ENCODE measurements around the gene MARCO.
"Not testable (repeated sequence)": the region's sequence is repeated elsewhere in the genome, so short reads cannot be mapped to it uniquely, and the experiment has no call there.

MARCO gene

DNA sequence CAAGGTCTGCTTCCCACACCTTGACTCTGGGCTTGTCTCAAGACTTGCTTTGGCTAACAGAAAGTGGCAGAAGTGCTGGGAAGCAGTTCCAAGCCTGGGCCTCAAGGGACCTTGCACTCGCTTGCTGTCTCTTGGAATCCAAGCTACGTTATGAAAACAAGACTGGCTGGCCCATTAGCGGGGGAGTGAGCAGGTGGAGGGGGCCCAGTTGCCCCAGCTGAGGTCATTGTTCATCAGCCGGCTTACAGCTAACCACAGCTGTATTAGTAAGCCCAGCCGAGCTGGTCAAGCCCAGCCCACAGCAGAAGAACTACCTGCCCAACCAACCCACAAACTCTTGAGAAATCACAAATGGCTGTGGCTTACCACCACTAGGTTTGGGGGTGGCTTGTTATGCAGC lies 63.1 kb downstream of the MARCO start:
- no peak for DNase-seq (ENCODE audit: low spot score)

DNA sequence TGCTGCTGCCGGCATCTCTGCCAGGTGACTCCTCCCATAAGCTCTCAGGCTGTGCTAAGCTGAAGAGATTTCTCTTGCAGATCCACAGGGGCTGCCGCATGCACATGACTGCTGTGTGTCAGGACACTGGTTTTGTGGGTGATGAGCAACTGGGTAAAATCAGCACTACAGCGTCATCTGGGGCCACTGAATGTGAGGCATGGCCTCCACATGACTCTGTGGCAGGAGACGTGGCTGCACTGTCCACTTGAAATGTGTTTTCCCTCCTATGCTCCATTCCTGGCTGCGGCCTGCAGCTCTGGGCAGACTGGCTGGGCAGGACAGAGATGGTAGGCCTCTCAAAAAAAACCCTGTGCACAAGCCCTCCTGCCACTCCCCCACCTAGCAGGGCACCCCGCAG lies 63.6 kb downstream of the MARCO start:
- no peak for DNase-seq (ENCODE audit: low spot score)

GRCh38 chr2:119006441-119006840 lies 64.4 kb downstream of the MARCO start:
- no peak for DNase-seq (ENCODE audit: low spot score)

GRCh38 chr2:119008108-119008507 lies 66.1 kb downstream of the MARCO start:
- peak; percentile 17 for DNase-seq (ENCODE audit: low spot score)

DNA sequence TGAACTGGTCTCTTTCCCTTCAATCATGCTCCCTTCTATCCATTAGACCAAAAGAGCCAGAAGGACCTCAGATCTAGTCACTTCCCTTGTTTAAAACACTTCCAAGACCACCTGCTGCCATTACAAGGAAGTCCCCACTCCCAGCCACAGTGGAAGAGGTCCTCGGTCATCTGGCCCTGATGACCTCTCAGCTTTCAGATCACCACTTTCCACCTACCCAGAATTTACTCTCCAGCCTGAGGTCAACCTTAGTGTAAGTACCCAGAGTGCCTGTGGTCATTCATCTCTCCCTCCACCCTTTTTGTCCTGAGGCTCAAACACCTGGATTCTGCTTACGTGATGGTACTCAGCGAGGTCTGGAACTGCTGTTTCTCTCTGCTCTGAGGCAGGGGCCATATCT lies 67.1 kb downstream of the MARCO start:
- DNase-seq (ENCODE audit: low spot score): no peak

DNA sequence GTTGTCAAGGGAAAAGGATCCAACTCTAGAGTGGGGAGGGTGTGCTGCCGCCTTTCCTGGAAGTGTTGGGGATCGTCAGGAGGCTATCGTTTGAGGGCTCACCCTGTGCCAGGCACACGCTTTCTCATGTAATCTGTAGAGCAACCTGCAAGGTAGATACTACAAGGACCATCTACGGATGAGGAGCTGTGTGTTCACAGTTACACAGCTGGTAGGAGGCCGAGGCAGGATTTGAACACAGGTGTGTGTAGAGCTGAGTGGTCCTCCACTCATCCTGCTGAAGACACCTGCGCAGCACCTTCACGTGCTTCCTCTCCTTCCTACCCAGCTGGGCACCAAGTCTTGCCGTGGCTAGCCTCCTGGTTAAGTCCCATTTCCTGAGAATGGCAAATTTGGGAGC lies 68.3 kb downstream of the MARCO start:
- DNase-seq (ENCODE audit: low spot score): no peak

GRCh38 chr2:119011162-119011909 lies 69.3 kb downstream of the MARCO start:
- peak; percentile 89 for DNase-seq (ENCODE audit: low spot score)

DNA sequence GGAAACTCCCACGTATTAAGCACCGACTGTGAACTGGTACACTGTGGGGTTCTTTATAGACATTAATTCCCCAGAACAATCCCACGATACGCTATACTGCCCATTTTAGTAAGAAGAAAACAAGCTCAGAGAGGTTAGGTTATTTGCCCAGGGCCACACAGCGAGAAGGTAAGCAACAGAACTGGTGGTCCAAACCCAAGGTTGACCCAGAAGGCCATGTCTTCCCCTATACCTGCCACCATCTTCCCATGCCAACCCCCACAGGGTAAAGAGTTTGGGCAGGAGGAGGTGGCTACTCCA lies 69.9 kb downstream of the MARCO start:
- DNase-seq (ENCODE audit: low spot score): no peak

- no peak for DNase-seq (ENCODE audit: low spot score)
Measured at GRCh38 chr2:119012345-119013301, 70.6 kb downstream of the MARCO start.

GRCh38 chr2:119013671-119014070 lies 71.7 kb downstream of the MARCO start:
- DNase-seq (ENCODE audit: low spot score): no peak

GRCh38 chr2:119015845-119016244 lies 73.9 kb downstream of the MARCO start:
- DNase-seq (ENCODE audit: low spot score): no peak

DNA sequence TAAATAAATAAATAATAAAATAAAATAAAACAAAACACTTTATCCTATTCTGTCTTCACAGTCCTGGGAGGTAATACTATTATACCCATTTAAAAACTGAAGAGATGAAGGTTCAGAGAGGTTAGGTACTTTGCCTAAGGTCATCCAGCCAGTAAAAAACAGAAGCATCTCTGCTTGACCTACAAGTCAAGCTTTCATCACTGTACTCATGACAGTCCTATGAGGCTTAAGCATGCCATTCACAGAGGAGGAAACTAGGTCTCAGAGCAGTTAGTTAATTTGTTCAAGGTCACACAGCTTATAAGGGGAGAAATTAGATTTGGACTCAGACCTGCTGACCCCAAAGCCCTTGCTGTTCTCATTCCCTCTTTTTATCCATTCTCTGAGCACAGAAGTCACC lies 77.5 kb downstream of the MARCO start:
- DNase-seq (ENCODE audit: low spot score): no peak

DNA sequence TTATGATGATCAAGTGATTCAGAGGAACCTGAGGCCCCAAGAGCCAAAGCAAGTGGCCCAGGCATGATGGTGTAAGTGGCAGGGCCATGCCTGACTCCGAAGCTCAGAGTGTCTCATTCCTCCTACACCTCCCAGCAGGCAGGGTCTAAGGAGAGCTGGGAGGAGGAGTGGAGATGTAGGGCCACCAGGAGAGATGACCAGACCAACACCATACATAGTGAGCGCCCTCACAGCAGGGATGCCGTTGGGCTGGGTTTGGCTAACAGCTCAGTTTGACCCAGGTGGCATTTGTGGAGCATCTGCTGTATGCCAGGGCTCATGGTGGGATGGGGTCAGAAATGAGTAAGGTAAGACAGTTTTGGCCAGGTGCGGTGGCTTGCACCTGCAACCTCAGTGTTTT lies 80.7 kb downstream of the MARCO start:
- DNase-seq (ENCODE audit: low spot score): no peak

GRCh38 chr2:119023534-119023933 lies 81.5 kb downstream of the MARCO start:
- DNase-seq (ENCODE audit: low spot score): no peak

- no peak for DNase-seq (ENCODE audit: low spot score)
Measured at GRCh38 chr2:119024152-119024551, 82.2 kb downstream of the MARCO start.

GRCh38 chr2:119024568-119024967 lies 82.6 kb downstream of the MARCO start:
- DNase-seq (ENCODE audit: low spot score): no peak

DNA sequence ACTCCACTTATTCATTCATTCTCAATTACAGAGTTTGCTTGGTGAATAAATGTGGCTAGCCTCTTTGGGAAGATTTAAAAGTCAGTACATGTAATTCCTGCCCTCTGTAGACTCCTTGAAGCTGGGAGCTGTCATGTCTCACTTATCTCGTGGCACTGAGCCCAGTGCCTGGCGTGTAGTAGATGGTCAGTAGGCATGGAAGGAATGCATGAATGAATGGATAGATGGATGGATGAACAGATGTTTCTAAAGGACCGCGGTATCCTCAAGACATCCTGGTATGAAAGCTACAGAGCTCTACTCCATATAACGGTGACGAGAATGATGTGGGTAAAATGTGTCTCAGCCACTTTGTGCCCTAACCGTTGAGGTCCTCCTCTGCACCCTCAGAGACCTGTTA lies 83.0 kb downstream of the MARCO start:
- DNase-seq (ENCODE audit: low spot score): no peak

DNA sequence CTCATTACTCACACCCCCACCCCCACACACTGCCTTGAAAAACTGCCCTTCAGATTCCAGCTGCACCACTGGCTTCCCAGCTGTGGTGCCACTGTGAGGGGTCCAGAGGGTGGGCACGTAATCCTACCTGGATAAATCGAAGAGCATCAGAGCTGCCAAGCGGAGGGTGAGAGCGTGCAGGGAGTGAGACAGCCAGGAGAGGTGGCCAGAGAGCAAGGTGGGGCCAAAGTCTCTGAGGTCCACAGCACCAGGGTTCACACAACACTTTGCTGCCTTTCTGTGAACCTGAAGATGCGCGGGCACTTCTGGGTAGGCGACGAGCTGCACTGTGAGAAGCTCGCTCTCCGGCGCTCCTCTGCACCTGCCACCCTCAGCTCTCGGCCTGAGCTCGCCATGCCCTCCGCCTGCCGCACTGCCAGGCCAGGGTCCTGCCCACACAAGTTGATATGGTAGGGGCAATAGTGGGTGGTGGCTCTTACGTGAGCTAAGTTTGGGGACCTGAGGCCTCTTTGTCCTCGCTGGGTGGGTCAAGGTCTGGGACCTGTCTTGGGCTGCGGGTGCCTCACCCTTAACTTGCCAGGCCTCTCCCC lies 83.9 kb downstream of the MARCO start:
- DNase-seq (ENCODE audit: low spot score): no peak

- DNase-seq (ENCODE audit: low spot score): no peak
Measured at GRCh38 chr2:119026890-119027289, 84.9 kb downstream of the MARCO start.

- peak; percentile 69 for DNase-seq (ENCODE audit: low spot score)
Measured at GRCh38 chr2:119028327-119029174, 86.6 kb downstream of the MARCO start.

GRCh38 chr2:119029297-119029696 lies 87.3 kb downstream of the MARCO start:
- DNase-seq (ENCODE audit: low spot score): no peak

DNA sequence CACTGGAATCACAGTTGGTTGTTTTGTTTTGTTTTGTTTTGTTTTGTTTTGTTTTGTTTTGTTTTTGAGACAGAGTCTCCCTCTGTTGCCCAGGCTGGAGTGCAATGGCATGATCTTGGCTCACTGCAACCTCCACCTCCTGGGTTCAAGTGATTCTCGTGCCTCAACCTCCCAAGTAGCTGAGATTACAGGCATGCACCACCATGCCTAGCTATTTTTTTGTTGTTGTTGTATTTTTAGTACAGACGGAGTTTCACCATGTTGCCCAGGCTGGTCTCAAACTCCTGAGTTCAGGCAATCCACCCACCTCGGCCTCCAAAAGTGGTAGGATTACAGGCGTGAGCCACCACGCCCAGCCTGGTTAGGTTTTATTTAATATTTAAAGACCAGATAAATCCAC lies 95.9 kb downstream of the MARCO start:
- not testable (repeated sequence) for DNase-seq (ENCODE audit: low spot score)

Measured in iPS-NIHi11 (cell line).